Stimulated activated CD8-positive, alpha-beta memory T cell treated with anti-CD3 and anti-CD28 coated beads, Interleukin-7, amount 100 ng/mL, for 1 hour (primary cell): ENCODE results near the gene CACNA2D2.
"Not testable (repeated sequence)": the region's sequence is repeated elsewhere in the genome, so short reads cannot be mapped to it uniquely, and the experiment has no call there.

Experiments used
- DNase-seq, 2 donors: peaks; one replicate each; pipeline ENCODE4 v3.0.0-alpha.2; 2020; ENCODE audit warnings: low read depth in 2 of 2

Gene CACNA2D2

DNA sequence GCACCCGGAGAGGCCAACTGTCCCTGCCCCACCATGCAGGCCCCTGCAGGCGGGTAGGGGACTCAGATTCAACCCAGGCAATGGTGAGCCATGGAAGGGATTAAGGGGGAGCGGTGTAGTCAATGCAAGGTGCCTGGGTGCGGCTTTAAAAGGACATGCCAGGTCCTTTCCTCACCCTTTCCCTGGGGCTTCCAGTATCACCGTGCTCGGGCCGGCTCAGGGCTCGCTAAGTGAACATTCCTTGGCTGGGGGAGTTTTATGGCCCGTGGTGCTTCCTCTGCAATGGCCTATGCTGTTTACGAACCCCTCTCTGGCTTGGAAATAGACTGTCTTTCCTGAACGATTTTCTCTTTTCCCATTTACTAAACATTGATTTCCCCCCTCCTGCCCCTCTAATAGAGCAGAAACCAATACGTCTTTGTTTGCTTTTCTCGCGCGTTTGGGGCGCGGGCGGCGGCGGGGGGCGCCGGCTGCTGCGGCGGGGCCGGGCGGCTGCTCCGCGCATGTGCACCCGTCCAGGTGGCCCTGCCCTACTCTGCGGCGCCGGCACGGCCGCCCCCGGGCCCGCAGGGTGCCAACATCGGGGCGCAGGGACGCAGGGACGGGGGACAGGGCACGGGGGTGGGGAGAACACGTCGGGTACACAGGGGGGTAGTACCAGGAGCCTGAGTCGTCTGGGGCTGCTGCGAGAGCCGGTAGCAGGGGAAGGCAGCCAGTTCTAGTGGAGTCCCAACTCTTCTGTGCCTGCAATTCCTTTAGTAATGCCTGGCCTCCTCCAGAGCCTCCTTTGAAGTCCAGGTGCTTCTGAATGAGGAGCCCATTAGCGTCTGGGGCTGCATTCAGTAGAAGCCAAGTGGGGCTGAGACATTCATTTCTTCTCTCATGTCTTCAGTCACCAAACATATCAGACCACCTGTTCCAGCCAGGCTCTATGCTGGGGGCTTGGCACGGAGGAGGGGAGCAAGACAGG, 26.9 kb upstream of the CACNA2D2 start:
- no peak for DNase-seq

- DNase-seq: no peak
Observed at GRCh38 chr3:50525987-50526386, 22.6 kb upstream of the CACNA2D2 start.

DNA sequence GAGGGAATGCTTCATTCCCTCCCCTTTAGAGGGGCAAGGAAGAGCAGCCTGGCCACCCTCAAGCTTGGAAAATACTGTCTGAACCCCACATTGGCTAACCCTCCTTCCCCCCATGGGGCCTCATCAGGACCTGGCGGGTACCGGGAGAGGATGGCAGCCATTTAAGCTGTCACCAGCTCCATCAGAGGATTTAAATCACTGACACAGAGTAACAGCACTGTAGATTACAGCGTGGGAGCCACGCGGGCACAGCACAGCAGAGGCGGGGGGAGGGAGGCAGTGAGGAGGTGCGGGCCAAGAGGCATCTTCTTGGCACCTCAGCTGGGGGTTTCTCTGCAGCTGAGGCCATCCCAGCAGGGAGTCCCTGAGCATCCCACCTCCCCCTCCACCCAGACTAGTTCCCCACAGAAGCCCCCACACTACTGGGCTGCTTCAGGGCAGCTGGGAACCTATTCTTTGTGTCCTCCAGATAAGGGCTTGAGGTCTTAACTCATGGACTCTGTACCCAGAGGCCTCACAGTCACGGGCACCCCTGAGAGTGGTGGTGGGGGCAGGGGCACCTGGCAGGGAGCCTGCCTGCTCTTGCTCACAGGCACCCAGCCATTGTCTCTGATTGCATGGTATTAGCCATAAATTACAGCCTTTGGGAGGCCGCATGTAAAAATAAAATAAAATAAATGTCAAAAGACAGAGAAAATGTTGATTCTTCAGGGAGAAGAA, 21.9 kb upstream of the CACNA2D2 start:
- no peak for DNase-seq

DNA sequence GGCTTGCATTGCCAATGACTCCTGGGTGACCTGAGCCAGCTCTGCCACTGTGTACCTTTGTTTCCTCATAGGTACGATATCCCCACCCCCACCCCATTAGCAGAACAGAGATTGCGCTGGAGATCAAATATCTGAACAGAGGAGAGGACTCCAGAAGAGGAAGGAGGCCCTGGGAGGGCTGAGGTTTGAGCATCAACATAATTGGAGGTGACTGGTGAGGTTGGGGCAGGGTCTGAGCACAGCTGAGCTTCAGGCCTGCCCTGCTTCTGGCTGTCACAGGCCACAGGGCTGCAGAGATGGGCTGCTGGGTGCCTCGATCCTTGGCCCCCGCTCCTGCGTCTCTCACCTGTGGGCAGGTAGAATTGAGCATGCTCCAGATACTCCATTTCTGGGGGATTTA, 21.3 kb upstream of the CACNA2D2 start:
- DNase-seq: no peak

GRCh38 chr3:50523279-50523811, 19.9 kb upstream of the CACNA2D2 start:
- no peak for DNase-seq

DNA sequence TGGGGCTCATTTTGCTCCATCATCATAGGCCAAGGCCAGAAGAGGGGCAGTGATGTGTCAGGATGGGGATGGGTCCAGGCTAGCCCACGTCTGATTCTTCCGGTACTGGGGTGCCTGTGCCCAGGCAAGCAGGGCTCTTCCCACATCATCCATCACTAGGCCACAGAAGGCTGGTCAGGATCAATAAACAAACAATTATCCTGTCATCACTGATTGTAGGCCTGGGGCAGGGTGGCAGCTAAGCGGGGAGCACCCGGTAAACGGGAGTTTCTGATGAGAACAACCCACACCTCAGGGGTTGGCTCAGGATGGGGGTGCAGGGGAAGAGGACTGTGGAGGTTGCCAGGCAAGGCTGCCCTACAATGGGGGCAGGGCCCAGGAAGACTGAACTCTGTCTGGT, 18.1 kb upstream of the CACNA2D2 start:
- no peak for DNase-seq

DNA sequence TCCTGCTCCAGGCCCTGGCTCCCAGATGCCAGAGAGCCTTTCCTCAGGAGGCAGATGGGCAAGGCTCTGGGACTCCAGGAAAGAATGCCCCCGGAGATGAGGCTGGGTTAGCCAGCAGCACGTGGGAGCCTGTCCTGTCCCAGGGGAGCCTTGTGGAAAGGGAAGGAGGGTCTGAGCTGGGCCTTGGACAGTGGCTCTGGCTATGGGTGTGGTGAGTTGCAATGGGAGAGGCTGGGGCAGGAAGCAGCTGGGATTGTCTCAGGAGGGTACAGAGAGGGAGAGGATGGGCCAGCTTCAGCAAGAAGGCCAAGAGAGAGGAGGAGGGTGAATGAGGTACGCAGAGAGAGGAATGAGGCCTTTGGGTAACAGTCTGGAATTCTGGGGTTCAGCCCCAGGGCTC, 17.4 kb upstream of the CACNA2D2 start:
- no peak for DNase-seq

DNA sequence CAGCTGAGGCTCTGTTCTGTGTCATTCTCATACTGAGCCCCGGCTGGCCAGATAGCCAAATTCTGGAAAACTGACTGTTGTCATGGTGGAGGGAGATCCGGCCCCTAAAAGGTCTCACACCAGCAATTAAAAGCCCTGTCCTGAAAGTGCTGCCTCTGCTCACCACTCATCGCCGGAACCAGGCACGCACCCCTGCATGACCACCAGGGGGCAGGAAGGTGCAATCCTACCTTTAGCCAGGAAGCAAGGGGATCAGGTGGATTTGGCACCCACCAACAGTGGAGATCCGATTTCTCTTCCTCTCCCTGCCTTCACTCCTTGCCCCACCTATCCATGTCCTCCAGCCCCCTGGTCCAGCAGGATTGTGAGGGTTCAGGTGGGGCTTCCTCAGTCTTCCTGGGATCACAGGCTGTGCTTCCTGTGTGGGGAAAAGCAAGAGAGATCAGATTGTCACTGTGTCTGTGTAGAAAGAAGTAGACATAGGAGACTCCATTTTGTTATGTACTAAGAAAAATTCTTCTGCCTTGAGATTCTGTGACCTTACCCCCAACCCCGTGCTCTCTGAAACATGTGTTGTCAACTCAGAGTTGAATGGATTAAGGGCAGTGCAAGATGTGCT, 16.1 kb upstream of the CACNA2D2 start:
- DNase-seq: peak; percentile 54 to 55

- DNase-seq: no peak
Observed at GRCh38 chr3:50518436-50518835, 15.0 kb upstream of the CACNA2D2 start.

GRCh38 chr3:50517721-50518206, 14.3 kb upstream of the CACNA2D2 start:
- no peak for DNase-seq

GRCh38 chr3:50516440-50516871, 13.0 kb upstream of the CACNA2D2 start:
- no peak for DNase-seq

GRCh38 chr3:50515565-50516439, 12.4 kb upstream of the CACNA2D2 start:
- DNase-seq: no peak

GRCh38 chr3:50512908-50513307, 9.5 kb upstream of the CACNA2D2 start:
- not testable (repeated sequence) for DNase-seq

DNA sequence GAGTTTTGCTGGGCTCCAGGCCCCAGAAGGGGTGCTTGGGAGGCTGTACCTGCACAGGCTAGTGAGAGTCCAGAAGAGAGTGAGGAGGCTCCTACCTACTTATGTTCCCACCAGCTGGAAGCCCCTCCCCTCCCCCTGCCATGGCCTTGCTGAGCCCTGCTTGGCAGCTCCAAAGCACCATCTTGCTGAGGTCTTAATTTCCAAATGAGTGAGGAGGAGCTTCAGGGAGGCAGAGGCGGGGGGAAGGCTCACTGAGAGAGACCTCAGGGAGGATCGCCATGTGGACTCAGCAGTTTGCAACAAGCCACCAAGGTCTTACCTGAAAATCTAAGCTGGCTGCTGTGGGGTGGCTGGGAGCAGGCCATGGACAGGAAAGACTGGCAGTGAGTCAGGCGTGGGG, 8.7 kb upstream of the CACNA2D2 start:
- no peak for DNase-seq

GRCh38 chr3:50510325-50510724, 6.9 kb upstream of the CACNA2D2 start:
- no peak for DNase-seq

DNA sequence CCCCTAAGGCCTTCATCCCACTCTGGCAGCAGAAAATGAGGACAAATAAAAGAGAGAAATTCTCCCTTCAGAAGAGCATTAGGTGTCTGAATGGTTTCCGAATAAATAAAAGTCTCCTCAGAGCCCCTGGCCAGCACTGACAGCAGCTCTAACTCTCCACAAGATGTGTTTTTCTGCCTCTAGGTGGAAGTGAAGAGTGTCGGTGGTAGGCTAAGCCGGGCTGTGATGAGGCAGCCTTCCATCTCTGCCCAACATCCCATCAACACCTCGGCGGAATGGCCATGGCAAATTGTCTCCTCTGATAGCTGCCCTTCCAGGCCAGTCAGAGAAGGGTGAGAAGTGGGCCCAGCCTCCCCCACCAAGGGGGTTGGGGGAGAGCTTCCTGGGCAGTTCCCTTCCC, 6.3 kb upstream of the CACNA2D2 start:
- no peak for DNase-seq

DNA sequence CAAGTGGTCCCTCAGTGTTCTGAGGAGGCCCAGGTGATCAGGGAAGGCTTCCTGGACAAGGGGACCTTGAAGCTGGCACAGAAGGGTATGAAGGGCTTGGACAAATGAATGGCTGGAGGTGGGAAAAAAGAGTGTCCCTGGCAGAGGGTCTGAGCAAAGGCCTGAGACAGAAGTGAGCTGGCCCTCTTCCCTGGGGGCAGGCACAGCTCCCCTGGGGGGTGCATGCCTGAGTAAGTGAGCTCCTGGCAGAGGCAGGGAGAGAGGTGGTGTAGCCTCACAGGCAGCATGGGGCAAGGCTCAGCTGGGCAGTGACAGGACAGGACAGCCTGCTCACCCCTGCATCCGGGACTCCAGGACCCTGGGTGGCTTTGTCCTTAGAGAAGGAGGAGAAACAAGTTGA, 5.4 kb upstream of the CACNA2D2 start:
- DNase-seq: no peak

GRCh38 chr3:50506169-50506568, 2.7 kb upstream of the CACNA2D2 start:
- DNase-seq: no peak

- DNase-seq: no peak
Observed at GRCh38 chr3:50504681-50505080, 1.2 kb upstream of the CACNA2D2 start.

GRCh38 chr3:50502584-50503423, 630 bp downstream of the CACNA2D2 start:
- DNase-seq: no peak
